NCI-H128 (cell line): ENCODE results near the gene ADD1.

Experiments used
- DNase-seq: peaks from one replicate; lab custom pipeline; 2025; ENCODE audit not compliant: unreplicated experiment; lab: John Stamatoyannopoulos, UW

Gene ADD1

DNA sequence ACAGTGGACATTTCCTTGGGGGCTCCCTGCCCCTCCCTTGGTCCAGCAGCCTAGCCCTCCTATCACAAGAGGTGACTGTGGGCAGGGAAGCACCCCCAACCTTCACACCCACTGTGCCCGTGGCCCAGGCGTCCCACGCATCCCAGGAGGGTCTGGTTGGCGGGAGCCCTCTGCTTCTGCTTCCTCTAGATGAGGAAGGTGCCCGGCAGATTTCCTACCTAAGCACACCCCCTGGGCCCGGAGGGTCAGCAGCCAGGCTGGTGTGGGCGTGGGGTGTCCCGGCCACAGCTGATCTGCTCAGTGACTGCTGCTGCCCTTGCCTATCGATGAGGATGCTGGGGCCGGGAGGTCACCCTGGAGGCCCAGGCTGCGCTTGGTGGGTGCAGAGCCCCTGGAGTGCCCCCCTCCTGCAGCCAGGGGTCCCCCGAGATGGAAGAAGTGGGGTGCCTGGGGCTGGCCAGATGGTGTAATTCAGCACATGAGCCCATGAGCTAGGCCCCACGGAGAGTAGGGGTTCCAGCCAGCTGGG lies 38.6 kb upstream of the ADD1 start:
- DNase-seq = no peak

DNA sequence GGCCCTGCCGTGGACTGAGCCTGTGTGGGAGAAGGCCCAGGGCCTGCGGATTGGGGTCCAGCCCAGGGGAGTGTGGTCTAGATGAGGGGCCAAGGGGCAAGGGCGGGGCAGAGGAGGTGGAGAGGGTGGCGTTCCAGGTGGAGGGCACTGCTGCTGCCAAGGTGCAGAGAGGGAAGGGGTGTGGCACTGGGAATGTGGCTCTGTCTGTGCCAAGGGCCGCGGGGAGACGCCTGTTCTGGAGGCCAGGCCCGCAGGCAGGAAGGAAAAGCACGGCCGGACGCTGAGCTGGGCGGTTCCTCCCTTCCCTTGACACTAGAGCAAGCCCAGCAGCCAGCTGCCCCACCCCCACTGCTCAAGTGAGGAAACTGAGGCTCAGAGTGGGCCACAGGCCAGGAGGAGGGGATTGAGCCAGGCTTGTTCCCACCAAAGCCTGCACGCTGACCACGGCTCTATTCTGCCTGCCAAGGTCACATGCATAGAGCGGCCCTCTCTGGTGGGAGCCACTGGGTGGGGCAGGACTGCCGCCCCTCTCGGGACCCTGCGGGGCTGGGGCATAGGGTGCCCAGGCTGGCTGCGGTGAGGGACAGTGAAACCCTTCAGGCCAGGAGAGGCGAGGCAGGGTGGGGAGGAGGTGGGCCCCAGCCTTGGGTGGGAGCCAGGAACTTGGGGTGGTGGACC lies 37.8 kb upstream of the ADD1 start:
- DNase-seq = no peak

DNA sequence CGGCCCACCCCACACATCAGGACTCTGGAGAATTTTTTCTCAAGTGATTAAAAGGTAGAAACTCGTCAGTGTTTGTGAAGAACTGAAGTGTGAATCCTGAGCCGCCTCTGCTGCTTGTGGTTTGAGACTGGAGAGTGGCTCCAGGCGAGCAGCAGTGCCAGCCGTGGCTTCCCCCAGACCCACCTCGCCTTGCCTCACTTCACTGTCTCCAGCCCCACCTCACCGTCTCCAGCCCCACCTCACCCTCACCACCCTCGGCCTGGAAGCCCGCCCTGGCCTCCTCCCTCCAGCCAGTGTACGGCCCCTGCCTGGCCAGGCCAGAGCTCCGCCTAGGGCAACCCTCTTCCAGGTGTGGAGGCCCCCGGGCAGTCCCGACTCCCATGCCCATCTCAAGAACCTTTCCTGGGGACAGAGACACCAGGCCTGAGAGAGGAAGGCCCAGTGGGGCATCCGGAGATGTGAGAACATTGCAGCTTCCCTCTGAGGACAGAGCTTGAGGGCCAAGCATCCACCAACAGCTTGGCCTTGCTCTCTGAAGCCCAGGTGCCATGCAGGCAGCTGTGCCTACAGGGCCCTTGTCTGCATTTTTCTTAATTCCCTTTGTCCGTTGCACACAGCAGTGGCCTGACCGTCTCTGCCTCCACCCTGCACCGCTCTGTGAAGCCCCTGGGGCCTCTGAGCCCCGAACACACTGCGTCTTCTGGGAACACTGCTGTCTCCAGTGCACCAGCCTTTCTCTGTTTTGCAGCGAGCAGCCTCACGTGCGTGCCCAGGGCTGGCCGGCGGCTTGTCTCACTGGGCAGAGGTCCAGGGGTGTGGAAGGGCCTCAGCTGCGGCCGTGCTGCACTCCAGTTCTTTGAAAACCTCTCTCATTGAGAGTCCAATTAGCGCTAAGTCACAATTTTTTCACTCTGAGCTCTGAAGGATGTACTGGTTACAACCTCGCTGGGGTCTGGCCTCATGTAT lies 37.0 kb upstream of the ADD1 start:
- no peak for DNase-seq

DNA sequence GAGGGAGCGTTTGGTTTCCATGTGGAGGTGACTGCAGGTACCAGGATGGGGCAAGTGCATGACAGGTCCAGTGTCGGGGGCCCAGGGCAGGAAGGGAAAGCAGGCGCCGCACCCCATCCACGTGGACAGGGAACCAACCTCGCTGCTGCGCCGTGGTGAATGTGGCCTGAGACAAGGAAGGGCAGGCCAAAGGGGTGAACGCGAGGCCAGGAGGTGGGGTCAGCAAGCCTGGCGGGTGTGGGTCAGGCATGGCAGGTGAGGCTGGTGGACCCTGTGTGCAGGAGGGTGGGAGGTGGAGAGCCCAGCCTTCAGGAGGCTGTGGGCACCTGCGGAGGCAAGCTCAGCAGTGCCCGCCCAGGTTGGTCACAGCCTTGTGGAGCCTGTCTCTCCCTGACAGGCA lies 36.1 kb upstream of the ADD1 start:
- no peak for DNase-seq

DNA sequence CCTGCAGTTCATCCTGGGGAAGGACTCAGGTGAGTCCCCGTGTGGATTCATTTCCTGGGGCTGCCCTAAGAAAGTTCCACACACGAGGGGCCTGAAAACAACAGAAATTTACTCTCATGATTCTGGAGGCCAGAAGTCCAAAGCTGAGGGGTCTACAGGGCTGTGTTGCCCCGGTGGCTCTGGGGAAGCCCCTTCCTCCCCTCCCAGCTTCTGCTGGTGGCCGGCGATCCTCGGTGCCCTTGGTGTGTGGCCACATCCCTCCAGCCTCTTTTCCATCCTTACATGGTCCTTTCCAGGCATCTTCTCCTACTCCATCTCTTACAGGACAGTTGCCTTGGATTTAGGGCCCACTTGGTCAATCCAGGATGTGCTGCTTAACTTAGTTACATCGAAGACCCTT lies 35.6 kb upstream of the ADD1 start:
- DNase-seq = no peak

DNA sequence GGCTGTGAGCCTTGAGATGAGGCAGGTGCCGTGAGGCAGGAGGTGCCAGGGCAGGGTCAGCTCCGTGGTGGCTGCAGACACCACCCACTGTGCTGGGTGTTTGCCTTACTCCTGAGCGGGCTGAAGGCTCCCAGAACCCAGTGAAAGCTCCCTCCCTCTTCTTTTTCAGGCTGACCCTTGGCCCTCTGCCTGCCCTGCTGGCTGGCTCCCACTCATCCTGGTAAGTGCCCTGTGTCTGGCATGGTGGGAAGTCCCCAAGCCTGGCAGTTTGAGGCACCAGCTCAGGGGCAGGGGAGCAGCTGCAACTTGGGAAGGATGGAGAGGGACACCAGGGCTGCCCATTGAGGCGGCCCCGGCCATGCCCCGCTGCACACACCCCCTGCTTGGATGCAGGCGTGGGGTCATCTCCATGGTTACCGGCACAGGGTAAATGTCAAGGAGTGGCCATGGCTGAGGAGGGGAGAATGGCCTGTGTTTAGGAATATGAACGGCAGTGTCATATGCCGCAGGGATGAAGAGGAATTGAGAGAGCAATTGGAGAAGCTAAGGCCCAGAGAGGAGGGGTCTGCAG lies 33.9 kb upstream of the ADD1 start:
- DNase-seq = no peak

DNA sequence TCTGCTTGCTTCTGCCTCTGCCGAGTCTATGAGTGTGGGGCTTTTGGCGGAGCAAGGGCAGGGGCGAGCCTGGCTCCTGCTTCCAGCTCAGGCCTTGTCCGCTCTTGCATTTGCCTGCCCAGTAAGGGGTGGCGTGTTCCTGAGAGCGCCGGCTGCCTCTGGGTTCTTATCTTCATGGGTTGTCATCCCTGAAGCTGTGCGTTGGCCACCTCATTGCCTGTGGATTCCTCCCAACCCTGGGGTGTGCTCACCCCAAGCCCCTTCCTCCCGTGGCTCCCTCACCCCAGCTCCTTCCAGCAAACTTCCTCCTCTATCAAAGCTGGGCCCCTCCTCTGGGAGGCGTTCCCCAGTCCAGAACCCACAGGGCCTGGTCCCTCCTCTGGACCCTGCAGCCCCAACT lies 33.3 kb upstream of the ADD1 start:
- DNase-seq = no peak

DNA sequence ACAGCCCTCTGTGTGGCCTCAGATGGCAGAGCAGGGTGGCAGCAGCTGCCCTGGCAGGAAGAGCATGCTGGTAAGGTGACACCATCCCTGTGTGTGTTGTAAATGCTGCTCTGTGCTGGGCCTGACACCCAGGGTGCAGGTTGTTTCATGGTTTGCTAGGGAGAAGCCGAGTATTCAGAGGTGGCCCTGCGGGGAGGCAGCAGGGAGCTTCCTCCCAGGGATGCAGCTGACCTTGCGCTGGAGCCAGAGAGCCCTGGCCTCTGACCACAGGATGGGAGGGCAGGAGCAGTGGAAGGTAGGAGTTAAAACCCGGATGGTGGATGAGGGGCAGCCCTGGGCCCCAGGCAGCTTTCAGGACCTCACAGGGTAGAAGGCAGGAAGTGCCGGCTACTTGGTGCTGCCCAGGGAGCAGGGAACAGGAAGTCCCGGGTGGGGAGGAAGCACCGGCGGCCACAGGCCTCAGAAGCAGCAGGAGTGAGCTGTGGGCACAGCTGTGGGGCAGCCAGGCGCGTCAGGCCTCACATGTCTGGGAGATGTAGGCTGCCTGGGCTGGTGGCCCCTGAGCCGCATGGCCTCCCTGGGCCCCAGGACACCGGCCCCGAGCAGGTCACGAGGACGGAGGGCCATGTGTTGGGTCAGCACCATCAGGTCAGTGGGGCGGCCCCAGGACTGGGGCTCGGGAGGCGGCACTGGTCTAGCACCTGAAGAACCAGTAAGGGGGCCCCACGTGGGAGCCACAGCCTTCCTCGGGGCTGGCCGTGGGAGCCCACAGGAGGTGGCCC lies 31.6 kb upstream of the ADD1 start:
- DNase-seq = no peak

DNA sequence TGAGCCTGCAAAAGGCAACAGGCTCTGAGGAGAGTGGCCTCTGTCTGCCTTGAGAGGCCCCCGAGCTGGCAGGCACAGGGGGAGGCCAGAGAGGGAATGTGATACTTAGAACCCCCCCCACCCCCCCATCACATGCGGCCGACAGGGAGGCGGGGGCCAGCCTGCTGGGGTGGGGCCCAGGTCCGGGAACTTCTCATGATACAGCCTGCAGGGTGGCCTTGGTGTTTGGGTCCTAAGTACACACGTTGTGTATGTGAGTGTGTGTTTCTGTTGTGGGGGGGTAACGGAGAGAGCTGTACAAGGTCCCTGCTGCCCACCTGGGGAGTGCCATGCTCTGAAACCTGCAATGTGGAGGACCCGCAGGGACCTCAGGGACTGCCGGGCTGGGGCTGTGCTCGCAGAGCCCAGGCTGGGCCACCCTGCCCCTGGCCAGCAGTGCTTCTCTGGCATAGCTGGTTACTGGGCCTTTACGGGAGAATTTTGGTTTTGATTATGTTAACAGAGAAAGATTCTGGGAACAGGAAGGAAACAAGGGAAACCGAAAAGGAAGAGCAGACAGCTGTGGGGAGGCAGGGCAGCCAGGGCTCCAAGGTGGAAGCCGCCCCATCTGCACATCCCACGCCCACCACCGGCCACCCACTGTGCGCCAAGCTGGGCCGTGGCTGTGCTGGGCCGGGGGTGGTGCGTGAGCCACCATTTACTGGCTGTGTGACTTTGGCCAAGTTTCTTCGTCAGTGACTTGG lies 30.9 kb upstream of the ADD1 start:
- DNase-seq = no peak

DNA sequence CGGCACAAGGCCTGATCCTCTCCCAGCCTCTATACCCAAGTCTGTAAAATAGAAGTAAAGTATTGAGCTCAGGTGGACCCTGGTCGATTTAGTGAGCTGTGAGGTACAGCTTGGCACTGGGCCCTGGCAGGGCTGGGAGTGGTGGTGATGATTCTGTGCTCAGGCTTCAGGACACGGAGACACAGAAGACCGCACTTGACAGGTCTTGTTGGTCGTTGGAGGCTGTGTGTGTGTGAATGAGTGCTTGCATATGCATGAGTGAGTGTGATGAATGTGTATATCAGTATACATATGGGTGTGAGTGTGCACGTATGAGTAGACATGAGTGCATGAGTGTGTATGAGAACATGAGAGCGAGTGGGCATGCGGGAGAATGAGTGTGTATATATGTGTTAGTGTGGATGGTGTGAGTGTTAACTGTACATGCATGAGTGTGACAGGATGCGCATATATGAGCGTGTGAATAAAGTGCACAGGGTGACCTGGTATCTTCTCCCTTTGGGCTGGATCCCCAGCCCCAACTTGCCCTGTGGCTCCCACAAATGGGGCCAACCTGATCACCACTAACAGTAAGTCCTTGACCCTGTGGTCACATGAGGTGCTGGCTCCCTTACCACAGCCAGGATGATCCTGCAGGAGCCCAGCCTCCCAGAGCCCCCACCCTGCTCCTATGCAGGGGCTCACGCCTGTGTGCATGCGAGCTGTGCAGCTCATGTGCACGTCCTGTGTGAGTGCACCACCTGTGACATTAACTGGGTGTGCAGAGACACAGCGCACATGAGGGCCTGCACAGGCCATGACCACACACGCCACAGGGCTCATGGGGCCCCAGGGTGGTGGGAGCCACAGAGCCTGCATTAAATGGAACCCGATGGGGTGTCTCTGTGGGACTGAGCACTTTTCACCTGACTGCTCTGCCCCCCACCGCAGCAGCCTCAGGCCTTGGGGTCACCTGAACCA lies 29.9 kb upstream of the ADD1 start:
- DNase-seq = no peak

DNA sequence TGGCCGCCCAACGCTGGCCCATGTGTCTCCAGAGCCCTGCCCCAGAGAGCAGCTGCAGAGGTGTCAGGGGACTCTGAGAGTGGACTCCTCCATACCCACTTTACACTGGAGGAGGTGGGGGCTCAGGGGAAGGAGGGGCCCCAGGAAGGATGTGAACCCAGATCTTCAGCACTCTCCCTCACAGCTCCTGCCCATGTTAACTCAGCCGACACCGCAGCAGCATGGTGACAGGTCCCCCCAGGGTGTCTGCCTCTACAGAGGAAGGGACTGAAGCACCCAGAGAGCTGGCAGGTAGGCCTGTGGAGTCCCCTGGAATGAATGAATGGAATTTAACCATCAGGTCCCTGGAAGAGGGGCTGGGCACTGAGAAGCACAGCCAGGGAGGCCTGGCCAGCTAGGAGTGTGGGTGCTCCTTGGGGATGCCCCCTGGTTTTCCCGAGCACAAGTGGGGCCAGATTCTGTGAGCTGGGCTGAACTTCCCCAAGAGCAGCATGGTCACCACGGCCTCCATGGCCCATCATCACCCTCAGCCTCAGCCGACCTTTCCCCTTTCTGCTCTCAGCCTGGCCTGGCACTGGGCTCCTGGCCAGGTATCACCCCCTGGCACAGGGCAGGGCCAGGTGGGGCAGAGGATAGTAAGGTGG lies 28.9 kb upstream of the ADD1 start:
- no peak for DNase-seq

DNA sequence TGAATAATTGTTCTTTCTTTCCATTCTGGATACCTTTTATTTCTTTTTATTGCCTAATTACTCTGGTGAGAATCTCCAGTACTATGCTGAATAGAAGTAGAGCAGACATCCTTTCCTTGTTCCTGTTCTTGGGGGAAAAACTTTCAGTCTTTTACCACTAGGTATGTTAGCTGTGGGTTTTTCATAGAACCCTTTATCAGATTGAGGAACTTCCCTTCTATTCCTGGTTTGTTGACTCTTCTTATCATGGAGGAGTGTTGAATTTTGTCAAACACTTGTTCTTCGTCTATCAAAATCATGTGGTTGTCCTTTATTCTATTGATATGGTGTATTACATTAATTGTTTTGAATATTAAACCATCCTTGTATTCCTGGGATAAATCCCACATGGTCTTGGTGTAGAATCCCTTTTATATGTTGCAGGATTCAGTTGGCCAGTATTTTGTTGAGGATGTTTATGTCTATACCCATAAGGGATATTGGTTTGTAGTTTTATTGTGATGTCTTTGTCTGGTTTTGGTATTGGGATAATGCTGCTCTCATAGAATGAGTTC lies 27.2 kb upstream of the ADD1 start:
- DNase-seq = no peak

DNA sequence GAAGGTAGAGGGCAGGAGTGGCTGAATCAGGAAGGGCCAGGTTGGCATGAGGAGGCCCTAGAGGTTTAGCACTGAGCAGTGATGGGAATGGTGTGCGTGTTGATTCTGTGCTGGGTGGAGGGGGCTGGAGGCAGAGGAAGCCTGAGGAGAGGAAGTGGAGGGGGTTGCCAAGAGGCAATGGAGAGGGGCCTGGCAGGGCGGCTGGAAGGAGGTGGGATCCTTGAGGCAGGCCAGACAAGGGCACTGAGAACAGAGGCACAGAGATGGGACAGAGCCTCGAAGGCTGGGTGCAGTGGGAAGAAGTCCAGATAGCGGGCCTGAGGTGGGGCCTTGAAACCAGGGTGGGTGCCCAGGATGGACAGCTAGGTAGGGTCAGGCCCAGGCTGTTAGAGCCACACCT lies 26.5 kb upstream of the ADD1 start:
- no peak for DNase-seq

DNA sequence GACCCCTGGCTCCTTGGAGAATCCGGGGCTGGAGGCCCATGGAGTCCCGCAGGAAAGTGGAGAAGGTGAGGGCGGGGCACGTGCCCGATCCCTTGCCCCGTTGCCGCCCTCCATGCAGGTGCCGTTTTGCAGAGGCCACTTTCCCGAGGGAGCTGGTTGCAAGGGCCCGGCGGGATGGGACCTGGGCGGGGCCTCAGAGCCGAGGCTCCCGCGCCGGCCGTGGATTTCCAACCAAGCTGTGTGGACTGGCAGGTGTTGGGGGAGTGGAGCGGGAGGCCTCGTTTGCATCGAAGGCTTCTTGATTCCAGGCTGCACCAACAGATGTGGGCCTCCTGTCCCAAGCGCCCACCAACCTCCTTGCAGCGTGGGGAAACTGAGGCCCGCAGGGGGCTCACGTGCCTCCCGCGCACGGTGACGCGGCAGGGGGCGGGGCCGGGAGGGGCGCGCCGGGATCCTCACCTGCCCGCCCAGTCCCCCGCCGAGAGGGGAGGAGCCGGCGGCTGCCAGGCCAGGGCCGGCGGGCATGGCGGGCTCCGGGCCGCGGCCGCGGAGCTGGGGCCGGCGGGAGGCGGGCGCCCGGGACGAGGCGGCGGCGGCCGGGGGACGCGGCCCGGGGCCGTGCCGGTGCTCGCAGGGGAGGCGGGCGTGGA lies 25.8 kb upstream of the ADD1 start:
- no peak for DNase-seq

DNA sequence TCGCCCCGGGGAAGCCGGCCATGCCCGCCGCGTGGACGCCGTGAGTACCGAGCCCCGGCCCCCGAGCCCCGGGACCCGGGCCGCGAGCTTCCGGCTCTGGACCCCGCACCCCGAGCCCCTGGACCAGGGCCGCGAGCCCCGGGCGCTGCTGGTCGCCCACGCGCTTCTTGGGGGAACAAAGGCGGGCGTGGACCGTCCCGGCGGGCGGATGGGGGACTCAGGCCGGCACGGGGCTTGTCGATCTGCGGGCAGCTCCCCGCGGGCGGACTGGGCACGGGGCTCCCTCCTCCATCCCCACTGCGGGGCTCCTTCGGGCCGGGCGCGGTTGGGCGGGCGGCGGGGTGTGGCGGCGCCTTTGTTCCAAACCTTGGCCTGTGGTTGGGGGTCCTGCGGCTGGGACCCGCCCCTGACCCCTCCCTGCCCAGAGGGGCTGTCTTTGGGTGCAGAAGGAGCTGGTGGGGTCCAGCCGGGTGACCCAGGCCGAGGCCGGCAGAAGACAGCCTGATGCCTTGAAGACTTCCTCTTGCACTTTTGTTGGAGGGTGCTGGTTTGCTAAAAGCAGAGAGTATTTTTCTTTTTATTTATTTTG lies 25.2 kb upstream of the ADD1 start:
- DNase-seq = no peak

DNA sequence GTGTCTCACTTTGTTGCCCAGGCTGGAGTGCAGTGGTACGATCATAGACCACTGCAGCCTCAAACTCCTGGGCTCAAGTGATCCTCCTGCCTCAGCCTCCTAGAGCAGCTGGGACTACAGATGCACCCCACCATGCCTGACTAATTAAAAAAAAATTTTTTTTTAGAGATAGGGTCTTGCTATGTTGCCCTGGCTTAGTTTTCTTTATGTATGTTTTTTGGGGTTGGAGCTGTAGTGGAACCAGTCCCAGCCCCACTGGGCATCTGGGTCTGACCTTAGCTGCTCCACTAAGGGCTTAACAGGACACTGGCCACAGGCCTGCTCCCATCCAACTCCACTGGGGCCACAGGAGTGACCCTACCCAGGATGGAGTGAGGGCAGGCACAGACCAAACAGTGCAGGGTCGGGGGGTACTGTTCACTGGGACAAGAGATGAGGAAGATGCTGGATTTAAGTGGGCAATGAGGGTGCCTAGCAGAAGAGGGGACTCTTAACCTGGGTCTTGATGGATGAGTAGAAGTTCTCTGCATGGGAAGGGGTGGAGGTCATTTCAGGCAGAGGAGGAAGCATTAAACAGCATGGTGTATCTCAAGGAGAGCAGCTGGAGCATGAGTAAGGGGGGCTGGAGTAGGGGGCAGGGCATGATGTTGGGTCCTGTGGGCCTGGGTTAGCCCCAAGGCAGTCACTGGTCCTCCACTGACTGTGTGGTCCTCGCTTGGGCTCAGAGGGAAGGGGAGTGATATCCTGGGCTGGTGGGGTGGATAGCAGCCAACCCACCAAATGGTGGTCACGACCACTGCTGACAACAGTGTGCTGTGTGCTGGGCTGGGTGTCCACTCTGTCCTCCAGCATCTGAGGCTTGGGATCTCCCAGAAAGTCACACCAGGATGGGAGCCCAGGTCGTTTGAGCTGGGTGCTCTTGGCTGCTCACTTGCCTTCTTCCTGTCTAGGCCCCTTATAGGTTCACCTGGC lies 24.1 kb upstream of the ADD1 start:
- DNase-seq = no peak
